HCT116 (cell line): ENCODE results near the gene FIBCD1. TPM values are rescaled to one million over a fixed set of nuclear protein-coding genes. Genes with fewer than 3 reads are reported as not detected.

Source experiments
- ATAC-seq: fragments of 200-7000 bp; cut with Tn5 transposase; 2 replicates; pipeline ENCODE4 v1.9.1; 2020; ENCODE audit warnings: mild to moderate bottlenecking, moderate library complexity
- BruUV-seq: library from RNA; stranded (reverse); fragments of 400-500 nt; replicated peaks from 2 replicates; lab custom pipeline; 2021; lab: Mats Ljungman, UMichigan
- CTCF ChIA-PET: fragments of 300-600 bp; sonication (Branson Sonifier 250); formaldehyde crosslinking; loops from one replicate; lab custom pipeline; 2021; ENCODE audit warnings: antibody characterized with exemption; lab: Charles Lee
- POLR2A ChIA-PET: fragments of 300-600, 350-600 bp; sonication (Branson Sonifier 250); formaldehyde crosslinking; loops from one replicate; lab custom pipeline; 2021; ENCODE audit warnings: antibody characterized with exemption; lab: Charles Lee
- RAD21 ChIA-PET, 2 experiments: fragments of 300-600 bp; sonication (Branson Sonifier 250); formaldehyde crosslinking; loops; one replicate each; lab custom pipeline; 2023; ENCODE audit warnings: low total read pairs in 2 of 2; ENCODE audit not compliant: uncharacterized antibody in 2 of 2, unreplicated experiment in 2 of 2, low non-redundant PET in 1 of 2; lab: Charles Lee
- DNase-seq: peaks from one replicate; pipeline ENCODE4 v3.0.0-alpha.2; 2010; ENCODE audit warnings: low read depth, low spot score
- H2AFZ ChIP-seq: fragments of 200-600 bp; shearing (Covaris generic), sonication (generic); 2 replicates; pipeline ENCODE4 v1.6.1; 2017; ENCODE audit warnings: low read depth, mixed run types, mixed read lengths, antibody characterized with exemption, low read length; ENCODE audit not compliant: poor library complexity, severe bottlenecking
- H3K27ac ChIP-seq: 2 replicates; pipeline ENCODE4 v1.5.1; 2012; ENCODE audit warnings: low read depth, low read length
- H3K27me3 ChIP-seq: fragments of 200-600 bp; sonication (generic); 2 replicates; pipeline ENCODE4 v1.6.1; 2016; ENCODE audit warnings: mixed run types, low read length, mixed read lengths; ENCODE audit not compliant: insufficient read depth
- H3K36me3 ChIP-seq, 2 experiments: fragments of 200-500 bp in 1 of 2; fragments of 200-600 bp in 1 of 2; sonication (Bioruptor generic) in 1 of 2; sonication (generic) in 1 of 2; 2 replicates each; pipeline versions ENCODE4 v1.5.1 to v1.6.1; 2014 to 2016; ENCODE audit warnings: low read length in 2 of 2, inconsistent platforms in 1 of 2, mixed read lengths in 1 of 2, mixed run types in 1 of 2; ENCODE audit not compliant: insufficient read depth in 2 of 2, control insufficient read depth in 1 of 2
- H3K4me1 ChIP-seq, 2 experiments: fragments of 200-600 bp in 1 of 2; sonication (generic) in 1 of 2; 2 replicates each; pipeline versions ENCODE4 v1.5.1 to v1.6.1; 2012 to 2017; ENCODE audit warnings: low read length in 2 of 2, inconsistent platforms in 1 of 2, mild to moderate bottlenecking in 1 of 2, mixed read lengths in 1 of 2, mixed run types in 1 of 2, moderate library complexity in 1 of 2; ENCODE audit not compliant: insufficient read depth in 2 of 2, control insufficient read depth in 1 of 2
- H3K4me2 ChIP-seq: fragments of 200-600 bp; sonication (generic); 2 replicates; pipeline ENCODE4 v1.6.1; 2017; ENCODE audit warnings: mixed run types, low read length, mixed read lengths
- H3K4me3 ChIP-seq, 2 experiments: fragments of 200-600 bp in 1 of 2; sonication (generic) in 1 of 2; replicated peaks in 1 of 2; 2 replicates each; pipeline ENCODE4 v1.5.1; 2011 to 2016; ENCODE audit warnings: low read length in 2 of 2, control low read depth in 1 of 2, low read depth in 1 of 2, mild to moderate bottlenecking in 1 of 2, mixed read lengths in 1 of 2, mixed run types in 1 of 2
- H3K79me2 ChIP-seq: fragments of 200-600 bp; sonication (generic); 2 replicates; pipeline ENCODE4 v1.6.1; 2017; ENCODE audit warnings: mild to moderate bottlenecking, mixed run types, low read length, moderate library complexity, mixed read lengths; ENCODE audit not compliant: insufficient read depth
- H3K9ac ChIP-seq: fragments of 200-600 bp; sonication (generic); 2 replicates; pipeline ENCODE4 v1.6.1; 2016; ENCODE audit warnings: low read length, mixed read lengths
- H3K9me2 ChIP-seq: fragments of 200-600 bp; sonication (generic), shearing (Covaris generic); 2 replicates; pipeline ENCODE4 v1.6.1; 2017; ENCODE audit warnings: mixed run types, mild to moderate bottlenecking, moderate library complexity; ENCODE audit not compliant: insufficient read depth
- H3K9me3 ChIP-seq, 2 experiments: fragments of 200-500 bp in 1 of 2; fragments of 200-600 bp in 1 of 2; sonication (Bioruptor generic) in 1 of 2; sonication (generic) in 1 of 2; 2 replicates each; pipeline ENCODE4 v1.6.1; 2014 to 2017; ENCODE audit warnings: low read length in 2 of 2, mixed read lengths in 2 of 2, inconsistent platforms in 1 of 2, low read depth in 1 of 2, mild to moderate bottlenecking in 1 of 2, mixed run types in 1 of 2, moderate library complexity in 1 of 2; ENCODE audit not compliant: control insufficient read depth in 1 of 2, insufficient read depth in 1 of 2
- H4K20me1 ChIP-seq: fragments of 200-600 bp; sonication (generic), shearing (Covaris generic); 2 replicates; pipeline ENCODE4 v1.6.1; 2017; ENCODE audit warnings: mixed run types, mild to moderate bottlenecking, moderate library complexity; ENCODE audit not compliant: insufficient read depth
- ATF3 ChIP-seq: IDR thresholded peaks from 2 replicates; pipeline ENCODE4 v1.6.1; 2012
- CEBPB ChIP-seq: IDR thresholded peaks from 2 replicates; pipeline ENCODE4 v1.6.1; 2012; ENCODE audit warnings: low read depth
- EGR1 ChIP-seq: IDR thresholded peaks from 2 replicates; pipeline ENCODE4 v1.6.1; 2012; ENCODE audit warnings: low read depth
- ELF1 ChIP-seq: IDR thresholded peaks from 2 replicates; pipeline ENCODE4 v1.6.1; 2012; ENCODE audit warnings: low read depth, borderline replicate concordance
- EZH2 ChIP-seq: fragments of 200-600 bp; sonication (generic); IDR thresholded peaks from 2 replicates; pipeline ENCODE4 v1.6.1; 2017; ENCODE audit warnings: antibody characterized with exemption, mixed run types
- EZH2phosphoT487 ChIP-seq: fragments of 200-600 bp; IDR thresholded peaks from 2 replicates; pipeline ENCODE4 v1.6.1; 2018; ENCODE audit warnings: antibody characterized with exemption, borderline replicate concordance
- JUND ChIP-seq: IDR thresholded peaks from 2 replicates; pipeline ENCODE4 v1.6.1; 2012
- MAX ChIP-seq: IDR thresholded peaks from 2 replicates; pipeline ENCODE4 v1.6.1; 2012
- POLR2A ChIP-seq: IDR thresholded peaks from 2 replicates; pipeline ENCODE4 v1.7.0; 2011; ENCODE audit warnings: borderline replicate concordance; ENCODE audit not compliant: insufficient read depth, insufficient read length; ENCODE audit errors: extremely low read depth
- POLR2AphosphoS5 ChIP-seq: IDR thresholded peaks from 2 replicates; pipeline ENCODE4 v1.6.1; 2011; ENCODE audit warnings: mild to moderate bottlenecking, low read depth, low read length, moderate library complexity
- SIN3A ChIP-seq: IDR thresholded peaks from 2 replicates; pipeline ENCODE4 v1.6.1; 2012; ENCODE audit warnings: low read depth
- SP1 ChIP-seq: IDR thresholded peaks from 2 replicates; pipeline ENCODE4 v1.6.1; 2012; ENCODE audit warnings: low read depth
- SRF ChIP-seq: IDR thresholded peaks from 2 replicates; pipeline ENCODE4 v1.6.1; 2012; ENCODE audit warnings: low read depth
- TCF7L2 ChIP-seq: IDR thresholded peaks from 2 replicates; pipeline ENCODE4 v1.7.0; 2011; ENCODE audit warnings: borderline replicate concordance, inconsistent platforms; ENCODE audit not compliant: insufficient read depth, insufficient read length; ENCODE audit errors: extremely low read depth
- YY1 ChIP-seq: IDR thresholded peaks from 2 replicates; pipeline ENCODE4 v1.6.1; 2011; ENCODE audit warnings: low read length, low read depth, moderate library complexity, mild to moderate bottlenecking; ENCODE audit not compliant: insufficient replicate concordance; ENCODE audit errors: extremely low read depth
- ZNF274 ChIP-seq: fragments of 200-500 bp; sonication (Bioruptor generic); IDR thresholded peaks from 2 replicates; pipeline ENCODE4 v1.6.1; 2014; ENCODE audit warnings: mild to moderate bottlenecking, low read depth, low read length, inconsistent platforms
- intact Hi-C: fragments of 100-400 bp; cut with micrococcal nuclease; formaldehyde crosslinking; loops from 2 replicates; pipeline ENCODE4 v1.10.0; 2022
- total RNA-seq: library from RNA; stranded (reverse); gene quantifications from one replicate; pipeline ENCODE4 v1.2.1, GENCODE V29; 2021; ENCODE audit not compliant: unreplicated experiment
- TF ChIP-seq, protein P1 (sequence below): IDR thresholded peaks from 2 replicates; pipeline ENCODE4 v1.6.1; 2011; ENCODE audit warnings: mild to moderate bottlenecking, low read length, moderate library complexity; ENCODE audit not compliant: insufficient replicate concordance; ENCODE audit errors: extremely low read depth

The FIBCD1 gene
- total RNA-seq, 1 experiment from 2014 or later, result 26.1 TPM

- intact Hi-C loops, result no loop called here
- Histone ChIP-seq H3K27me3 (no peaks in the 10 kb centered on the region), H3K36me3 (peaks cover 15 to 35% of the 10 kb centered on the region in 2 experiments; a peak in 3 of 4 replicates), H3K9me2 (no peaks in the 10 kb centered on the region), H3K79me2 (no peaks in the 10 kb centered on the region), H3K4me3 (no peak overlapping the region), H3K4me1 (no peaks in the 10 kb centered on the region; a peak in 1 of 4 replicates), H3K9ac (no peak overlapping the region), H3K27ac (no peak overlapping the region), H3K4me2 (no peak overlapping the region), H4K20me1 (no peaks in the 10 kb centered on the region), H2AFZ (no peak overlapping the region), H3K9me3 (no peaks in the 10 kb centered on the region)
- DNase-seq (no peak), ATAC-seq (no peak)
- POLR2A ChIA-PET, result no interaction called here
- no TSS peak for BruUV-seq
- RAD21 ChIA-PET, result no interaction called here
- CTCF ChIA-PET, result no interaction called here
- TF ChIP-seq JUND, result no peak
- TF ChIP-seq ZNF274, result no peak
- no peak for TF ChIP-seq TCF7L2
- TF ChIP-seq SP1, result no peak
- TF ChIP-seq POLR2A, result no peak
- TF ChIP-seq SIN3A, result no peak
- no peak for TF ChIP-seq EGR1
- no peak for TF ChIP-seq ATF3
- no peak for TF ChIP-seq EZH2phosphoT487
- no peak for TF ChIP-seq POLR2AphosphoS5
- no peak for TF ChIP-seq CEBPB
- TF ChIP-seq MAX, result no peak
Measured at GRCh38 chr9:130881516-130881915, 57.5 kb downstream of the FIBCD1 start.

- no peaks in the 10 kb centered on the region for H4K20me1 ChIP-seq
- ChIA-PET RAD21 (no interaction called here), CTCF (no interaction called here), POLR2A (no interaction called here)
- no peaks in the 10 kb centered on the region for H3K27me3 ChIP-seq
- ATAC-seq (no peak), DNase-seq (no peak)
- H3K36me3 ChIP-seq, result peaks cover 15 to 35% of the 10 kb centered on the region in 2 experiments; a peak in 3 of 4 replicates
- no peak overlapping the region for H3K27ac ChIP-seq
- H3K9me2 ChIP-seq, result no peaks in the 10 kb centered on the region
- H3K9ac ChIP-seq, result no peak overlapping the region
- H3K4me2 ChIP-seq, result no peak overlapping the region
- H3K4me3 ChIP-seq, result no peak overlapping the region
- H3K79me2 ChIP-seq, result no peaks in the 10 kb centered on the region
- H2AFZ ChIP-seq, result no peak overlapping the region
- no peaks in the 10 kb centered on the region for H3K9me3 ChIP-seq
- no TSS peak for BruUV-seq
- intact Hi-C loops, result no loop called here
- no peaks in the 10 kb centered on the region; a peak in 1 of 4 replicates for H3K4me1 ChIP-seq
- no peak for TF ChIP-seq CEBPB
- TF ChIP-seq EZH2phosphoT487, result no peak
- TF ChIP-seq ELF1, result no peak
- TF ChIP-seq EGR1, result no peak
- no peak for TF ChIP-seq EZH2
- TF ChIP-seq YY1, result no peak
- TF ChIP-seq SRF, result no peak
- no peak for TF ChIP-seq SIN3A
- TF ChIP-seq, protein P1, sequence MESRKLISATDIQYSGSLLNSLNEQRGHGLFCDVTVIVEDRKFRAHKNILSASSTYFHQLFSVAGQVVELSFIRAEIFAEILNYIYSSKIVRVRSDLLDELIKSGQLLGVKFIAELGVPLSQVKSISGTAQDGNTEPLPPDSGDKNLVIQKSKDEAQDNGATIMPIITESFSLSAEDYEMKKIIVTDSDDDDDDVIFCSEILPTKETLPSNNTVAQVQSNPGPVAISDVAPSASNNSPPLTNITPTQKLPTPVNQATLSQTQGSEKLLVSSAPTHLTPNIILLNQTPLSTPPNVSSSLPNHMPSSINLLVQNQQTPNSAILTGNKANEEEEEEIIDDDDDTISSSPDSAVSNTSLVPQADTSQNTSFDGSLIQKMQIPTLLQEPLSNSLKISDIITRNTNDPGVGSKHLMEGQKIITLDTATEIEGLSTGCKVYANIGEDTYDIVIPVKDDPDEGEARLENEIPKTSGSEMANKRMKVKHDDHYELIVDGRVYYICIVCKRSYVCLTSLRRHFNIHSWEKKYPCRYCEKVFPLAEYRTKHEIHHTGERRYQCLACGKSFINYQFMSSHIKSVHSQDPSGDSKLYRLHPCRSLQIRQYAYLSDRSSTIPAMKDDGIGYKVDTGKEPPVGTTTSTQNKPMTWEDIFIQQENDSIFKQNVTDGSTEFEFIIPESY, result no peak
- TF ChIP-seq ATF3, result no peak
- no peak for TF ChIP-seq JUND
- no peak for TF ChIP-seq SP1
Measured at GRCh38 chr9:130880599-130881220, 58.3 kb downstream of the FIBCD1 start.
